HCT116 (cell line): Measurements from ENCODE around the gene PSMG1. TPM values are rescaled to one million over a fixed set of nuclear protein-coding genes. Genes with fewer than 3 reads are reported as not detected.

Experiments
- ATAC-seq: fragments of 200-7000 bp; cut with Tn5 transposase; 2 replicates; pipeline ENCODE4 v1.9.1; 2020; ENCODE audit warnings: mild to moderate bottlenecking, moderate library complexity
- BruUV-seq: library from RNA; stranded (reverse); fragments of 400-500 nt; replicated peaks from 2 replicates; lab custom pipeline; 2021; lab: Mats Ljungman, UMichigan
- CTCF ChIA-PET: fragments of 300-600 bp; sonication (Branson Sonifier 250); formaldehyde crosslinking; loops from one replicate; lab custom pipeline; 2021; ENCODE audit warnings: antibody characterized with exemption; lab: Charles Lee
- POLR2A ChIA-PET: fragments of 300-600, 350-600 bp; sonication (Branson Sonifier 250); formaldehyde crosslinking; loops from one replicate; lab custom pipeline; 2021; ENCODE audit warnings: antibody characterized with exemption; lab: Charles Lee
- RAD21 ChIA-PET, 2 experiments: fragments of 300-600 bp; sonication (Branson Sonifier 250); formaldehyde crosslinking; loops; one replicate each; lab custom pipeline; 2023; ENCODE audit warnings: low total read pairs in 2 of 2; ENCODE audit not compliant: uncharacterized antibody in 2 of 2, unreplicated experiment in 2 of 2, low non-redundant PET in 1 of 2; lab: Charles Lee
- DNase-seq: peaks from one replicate; pipeline ENCODE4 v3.0.0-alpha.2; 2010; ENCODE audit warnings: low read depth, low spot score
- H2AFZ ChIP-seq: fragments of 200-600 bp; shearing (Covaris generic), sonication (generic); 2 replicates; pipeline ENCODE4 v1.6.1; 2017; ENCODE audit warnings: low read depth, mixed run types, mixed read lengths, antibody characterized with exemption, low read length; ENCODE audit not compliant: poor library complexity, severe bottlenecking
- H3K27ac ChIP-seq: 2 replicates; pipeline ENCODE4 v1.5.1; 2012; ENCODE audit warnings: low read depth, low read length
- H3K27me3 ChIP-seq: fragments of 200-600 bp; sonication (generic); 2 replicates; pipeline ENCODE4 v1.6.1; 2016; ENCODE audit warnings: mixed run types, low read length, mixed read lengths; ENCODE audit not compliant: insufficient read depth
- H3K36me3 ChIP-seq, 2 experiments: fragments of 200-500 bp in 1 of 2; fragments of 200-600 bp in 1 of 2; sonication (Bioruptor generic) in 1 of 2; sonication (generic) in 1 of 2; 2 replicates each; pipeline versions ENCODE4 v1.5.1 to v1.6.1; 2014 to 2016; ENCODE audit warnings: low read length in 2 of 2, inconsistent platforms in 1 of 2, mixed read lengths in 1 of 2, mixed run types in 1 of 2; ENCODE audit not compliant: insufficient read depth in 2 of 2, control insufficient read depth in 1 of 2
- H3K4me1 ChIP-seq, 2 experiments: fragments of 200-600 bp in 1 of 2; sonication (generic) in 1 of 2; 2 replicates each; pipeline versions ENCODE4 v1.5.1 to v1.6.1; 2012 to 2017; ENCODE audit warnings: low read length in 2 of 2, inconsistent platforms in 1 of 2, mild to moderate bottlenecking in 1 of 2, mixed read lengths in 1 of 2, mixed run types in 1 of 2, moderate library complexity in 1 of 2; ENCODE audit not compliant: insufficient read depth in 2 of 2, control insufficient read depth in 1 of 2
- H3K4me2 ChIP-seq: fragments of 200-600 bp; sonication (generic); 2 replicates; pipeline ENCODE4 v1.6.1; 2017; ENCODE audit warnings: mixed run types, low read length, mixed read lengths
- H3K4me3 ChIP-seq, 2 experiments: fragments of 200-600 bp in 1 of 2; sonication (generic) in 1 of 2; replicated peaks in 1 of 2; 2 replicates each; pipeline ENCODE4 v1.5.1; 2011 to 2016; ENCODE audit warnings: low read length in 2 of 2, control low read depth in 1 of 2, low read depth in 1 of 2, mild to moderate bottlenecking in 1 of 2, mixed read lengths in 1 of 2, mixed run types in 1 of 2
- H3K79me2 ChIP-seq: fragments of 200-600 bp; sonication (generic); 2 replicates; pipeline ENCODE4 v1.6.1; 2017; ENCODE audit warnings: mild to moderate bottlenecking, mixed run types, low read length, moderate library complexity, mixed read lengths; ENCODE audit not compliant: insufficient read depth
- H3K9ac ChIP-seq: fragments of 200-600 bp; sonication (generic); 2 replicates; pipeline ENCODE4 v1.6.1; 2016; ENCODE audit warnings: low read length, mixed read lengths
- H3K9me2 ChIP-seq: fragments of 200-600 bp; sonication (generic), shearing (Covaris generic); 2 replicates; pipeline ENCODE4 v1.6.1; 2017; ENCODE audit warnings: mixed run types, mild to moderate bottlenecking, moderate library complexity; ENCODE audit not compliant: insufficient read depth
- H3K9me3 ChIP-seq, 2 experiments: fragments of 200-500 bp in 1 of 2; fragments of 200-600 bp in 1 of 2; sonication (Bioruptor generic) in 1 of 2; sonication (generic) in 1 of 2; 2 replicates each; pipeline ENCODE4 v1.6.1; 2014 to 2017; ENCODE audit warnings: low read length in 2 of 2, mixed read lengths in 2 of 2, inconsistent platforms in 1 of 2, low read depth in 1 of 2, mild to moderate bottlenecking in 1 of 2, mixed run types in 1 of 2, moderate library complexity in 1 of 2; ENCODE audit not compliant: control insufficient read depth in 1 of 2, insufficient read depth in 1 of 2
- H4K20me1 ChIP-seq: fragments of 200-600 bp; sonication (generic), shearing (Covaris generic); 2 replicates; pipeline ENCODE4 v1.6.1; 2017; ENCODE audit warnings: mixed run types, mild to moderate bottlenecking, moderate library complexity; ENCODE audit not compliant: insufficient read depth
- ATF3 ChIP-seq: IDR thresholded peaks from 2 replicates; pipeline ENCODE4 v1.6.1; 2012
- CBX3 ChIP-seq: IDR thresholded peaks from 2 replicates; pipeline ENCODE4 v1.6.1; 2012; ENCODE audit warnings: low read depth
- CEBPB ChIP-seq: IDR thresholded peaks from 2 replicates; pipeline ENCODE4 v1.6.1; 2012; ENCODE audit warnings: low read depth
- CTCF ChIP-seq, 3 experiments: fragments of 200-600 bp in 1 of 3; sonication (generic) in 1 of 3; IDR thresholded peaks in 2 of 3; conservative IDR thresholded peaks in 1 of 3; 2 replicates each; pipeline ENCODE4 v1.5.1; 2012 to 2017; ENCODE audit warnings: low read depth in 2 of 3, low read length in 2 of 3, antibody characterized with exemption in 1 of 3, borderline replicate concordance in 1 of 3, control low read depth in 1 of 3, mild to moderate bottlenecking in 1 of 3, mixed read lengths in 1 of 3, mixed run types in 1 of 3, moderate library complexity in 1 of 3; ENCODE audit not compliant: insufficient read depth in 1 of 3
- EGR1 ChIP-seq: IDR thresholded peaks from 2 replicates; pipeline ENCODE4 v1.6.1; 2012; ENCODE audit warnings: low read depth
- ELF1 ChIP-seq: IDR thresholded peaks from 2 replicates; pipeline ENCODE4 v1.6.1; 2012; ENCODE audit warnings: low read depth, borderline replicate concordance
- EZH2 ChIP-seq: fragments of 200-600 bp; sonication (generic); IDR thresholded peaks from 2 replicates; pipeline ENCODE4 v1.6.1; 2017; ENCODE audit warnings: antibody characterized with exemption, mixed run types
- EZH2phosphoT487 ChIP-seq: fragments of 200-600 bp; IDR thresholded peaks from 2 replicates; pipeline ENCODE4 v1.6.1; 2018; ENCODE audit warnings: antibody characterized with exemption, borderline replicate concordance
- JUND ChIP-seq: IDR thresholded peaks from 2 replicates; pipeline ENCODE4 v1.6.1; 2012
- MAX ChIP-seq: IDR thresholded peaks from 2 replicates; pipeline ENCODE4 v1.6.1; 2012
- POLR2A ChIP-seq: IDR thresholded peaks from 2 replicates; pipeline ENCODE4 v1.7.0; 2011; ENCODE audit warnings: borderline replicate concordance; ENCODE audit not compliant: insufficient read depth, insufficient read length; ENCODE audit errors: extremely low read depth
- POLR2AphosphoS5 ChIP-seq: IDR thresholded peaks from 2 replicates; pipeline ENCODE4 v1.6.1; 2011; ENCODE audit warnings: mild to moderate bottlenecking, low read depth, low read length, moderate library complexity
- RAD21 ChIP-seq: IDR thresholded peaks from 2 replicates; pipeline ENCODE4 v1.6.1; 2012; ENCODE audit warnings: low read depth, mild to moderate bottlenecking
- SIN3A ChIP-seq: IDR thresholded peaks from 2 replicates; pipeline ENCODE4 v1.6.1; 2012; ENCODE audit warnings: low read depth
- SP1 ChIP-seq: IDR thresholded peaks from 2 replicates; pipeline ENCODE4 v1.6.1; 2012; ENCODE audit warnings: low read depth
- SRF ChIP-seq: IDR thresholded peaks from 2 replicates; pipeline ENCODE4 v1.6.1; 2012; ENCODE audit warnings: low read depth
- TCF7L2 ChIP-seq: IDR thresholded peaks from 2 replicates; pipeline ENCODE4 v1.7.0; 2011; ENCODE audit warnings: borderline replicate concordance, inconsistent platforms; ENCODE audit not compliant: insufficient read depth, insufficient read length; ENCODE audit errors: extremely low read depth
- YY1 ChIP-seq: IDR thresholded peaks from 2 replicates; pipeline ENCODE4 v1.6.1; 2011; ENCODE audit warnings: low read length, low read depth, moderate library complexity, mild to moderate bottlenecking; ENCODE audit not compliant: insufficient replicate concordance; ENCODE audit errors: extremely low read depth
- ZBTB33 ChIP-seq: IDR thresholded peaks from 2 replicates; pipeline ENCODE4 v1.6.1; 2011; ENCODE audit warnings: mild to moderate bottlenecking, low read length, moderate library complexity; ENCODE audit not compliant: insufficient replicate concordance; ENCODE audit errors: extremely low read depth
- ZNF274 ChIP-seq: fragments of 200-500 bp; sonication (Bioruptor generic); IDR thresholded peaks from 2 replicates; pipeline ENCODE4 v1.6.1; 2014; ENCODE audit warnings: mild to moderate bottlenecking, low read depth, low read length, inconsistent platforms
- intact Hi-C: fragments of 100-400 bp; cut with micrococcal nuclease; formaldehyde crosslinking; loops from 2 replicates; pipeline ENCODE4 v1.10.0; 2022
- total RNA-seq: library from RNA; stranded (reverse); gene quantifications from one replicate; pipeline ENCODE4 v1.2.1, GENCODE V29; 2021; ENCODE audit not compliant: unreplicated experiment

Gene PSMG1
- total RNA-seq, 1 experiment from 2014 or later, result 83.7 TPM

- ChIA-PET RAD21 (no interaction called here), CTCF (no interaction called here), POLR2A (no interaction called here)
- no peak for TF ChIP-seq ZBTB33
- no peak for TF ChIP-seq RAD21
- TF ChIP-seq ATF3, result no peak
- no peak for TF ChIP-seq TCF7L2
- TF ChIP-seq CBX3, result no peak
- no peak for TF ChIP-seq JUND
- TF ChIP-seq YY1, result no peak
- no peak for TF ChIP-seq POLR2AphosphoS5
- TF ChIP-seq ZNF274, result no peak
- no peak for TF ChIP-seq ELF1
- TF ChIP-seq CTCF (IDR thresholded peaks at IDR 0.05 in 2 of 3, conservative IDR thresholded peaks at IDR 0.05 in 1 of 3; ENCODE audit: borderline replicate concordance in 1 of 3, insufficient read depth in 1 of 3, low read depth in 2 of 3, low read length in 2 of 3), result no peak
- TF ChIP-seq POLR2A, result no peak
- no peak for TF ChIP-seq SRF
- TF ChIP-seq EZH2, result no peak
- no peak for TF ChIP-seq MAX
- TF ChIP-seq SP1, result no peak
- no peak for TF ChIP-seq EGR1
- no peak for TF ChIP-seq SIN3A
- TF ChIP-seq EZH2phosphoT487, result no peak
- no peak for TF ChIP-seq CEBPB
- Histone ChIP-seq H3K4me3 (no peak overlapping the region), H3K9me2 (no peaks in the 10 kb centered on the region), H3K79me2 (no peaks in the 10 kb centered on the region), H3K9me3 (no peaks in the 10 kb centered on the region), H3K27me3 (no peaks in the 10 kb centered on the region), H3K4me1 (peaks cover 3 to 11% of the 10 kb centered on the region in 2 experiments; a peak in 2 of 4 replicates), H3K4me2 (peak overlapping the region; percentile 11; the same call in 1 of the 2 replicates), H2AFZ (no peak overlapping the region), H3K36me3 (no peaks in the 10 kb centered on the region), H4K20me1 (no peaks in the 10 kb centered on the region), H3K9ac (no peak overlapping the region), H3K27ac (no peak overlapping the region)
- no peak for ATAC-seq
- intact Hi-C loops, result no loop called here
- no TSS peak for BruUV-seq
- no peak for DNase-seq
Measured at GRCh38 chr21:39149882-39150281, 33.4 kb downstream of the PSMG1 start.
